ENCODE results near the gene SAMD14.

GRCh38 chr17:50164697-50164988, 34.7 kb upstream of the SAMD14 start:
- no peak for TF ChIP-seq EZH2 (IDR thresholded peaks at IDR 0.05; ENCODE audit: low read depth, unreplicated experiment)
- no peak for TF ChIP-seq CTCF (conservative IDR thresholded peaks at IDR 0.05; ENCODE audit: low read depth in 2 of 2)
- TF ChIP-seq EZH2phosphoT487 (IDR thresholded peaks at IDR 0.05; ENCODE audit: unreplicated experiment), result no peak

Measured in GM23338 (cell line).